ENCODE data around the gene TRIM25.

Gene TRIM25

GRCh38 chr17:56890906-56891674 lies 22.8 kb downstream of the TRIM25 start:
- Histone ChIP-seq H3K4me3 (ENCODE audit: low read length) (no peak overlapping the region), H3K18ac (ENCODE audit: low read length) (no peak overlapping the region), H3K36me3 (ENCODE audit: control insufficient read depth, insufficient read depth, low read length) (no peaks in the 10 kb centered on the region), H3K56ac (ENCODE audit: low read length) (no peak overlapping the region), H3K4me2 (ENCODE audit: low read length) (no peak overlapping the region), H2BK15ac (replicated peaks; ENCODE audit: low read depth) (no peak overlapping the region), H3K4me1 (ENCODE audit: control insufficient read depth, low read depth, low read length) (no peaks in the 10 kb centered on the region), H3K79me2 (ENCODE audit: control insufficient read depth, insufficient read depth, low read length) (no peaks in the 10 kb centered on the region), H2AK5ac (ENCODE audit: low read length) (no peak overlapping the region), H4K5ac (ENCODE audit: low read length) (no peak overlapping the region), H3K27me3 (ENCODE audit: insufficient read depth, low read length, poor library complexity) (no peaks in the 10 kb centered on the region), H3K9ac (ENCODE audit: low read length) (no peak overlapping the region), H4K8ac (ENCODE audit: low read depth, low read length) (no peak overlapping the region), H2BK120ac (ENCODE audit: low read depth, low read length) (no peak overlapping the region), H3K4ac (ENCODE audit: low read depth, low read length) (no peak overlapping the region), H3K23ac (ENCODE audit: low read length) (no peak overlapping the region), H3K27ac (ENCODE audit: low read depth, low read length) (no peak overlapping the region), H2BK5ac (ENCODE audit: low read length) (no peak overlapping the region), H3K79me1 (ENCODE audit: low read length) (no peaks in the 10 kb centered on the region)
- DNase-seq = no peak
- no CpG with 5 or more reads among the region's 7 CpGs for WGBS (ENCODE audit: extremely low coverage, insufficient coverage, low lambda C conversion rate)

GRCh38 chr17:56890390-56890789 lies 23.5 kb downstream of the TRIM25 start:
- no peak overlapping the region for H3K9ac ChIP-seq (ENCODE audit: low read length)
- H3K36me3 ChIP-seq (ENCODE audit: control insufficient read depth, insufficient read depth, low read length) = no peaks in the 10 kb centered on the region
- H3K27me3 ChIP-seq (ENCODE audit: insufficient read depth, low read length, poor library complexity) = no peaks in the 10 kb centered on the region
- no peaks in the 10 kb centered on the region for H3K4me1 ChIP-seq (ENCODE audit: control insufficient read depth, low read depth, low read length)
- no peak overlapping the region for H2BK120ac ChIP-seq (ENCODE audit: low read depth, low read length)
- no peak overlapping the region for H3K4ac ChIP-seq (ENCODE audit: low read depth, low read length)
- WGBS (ENCODE audit: extremely low coverage, insufficient coverage, low lambda C conversion rate) = no CpG with 5 or more reads among the region's 6 CpGs
- no peak overlapping the region for H3K4me3 ChIP-seq (ENCODE audit: low read length)
- H4K8ac ChIP-seq (ENCODE audit: low read depth, low read length) = no peak overlapping the region
- no peak overlapping the region for H2BK5ac ChIP-seq (ENCODE audit: low read length)
- no peak for DNase-seq
- no peak overlapping the region for H3K4me2 ChIP-seq (ENCODE audit: low read length)
- H2AK5ac ChIP-seq (ENCODE audit: low read length) = no peak overlapping the region
- no peaks in the 10 kb centered on the region for H3K79me1 ChIP-seq (ENCODE audit: low read length)
- no peak overlapping the region for H2BK15ac ChIP-seq (replicated peaks; ENCODE audit: low read depth)
- no peak overlapping the region for H3K18ac ChIP-seq (ENCODE audit: low read length)
- no peak overlapping the region for H3K27ac ChIP-seq (ENCODE audit: low read depth, low read length)
- no peak overlapping the region for H4K5ac ChIP-seq (ENCODE audit: low read length)
- no peak overlapping the region for H3K23ac ChIP-seq (ENCODE audit: low read length)
- no peak overlapping the region for H3K56ac ChIP-seq (ENCODE audit: low read length)
- no peaks in the 10 kb centered on the region for H3K79me2 ChIP-seq (ENCODE audit: control insufficient read depth, insufficient read depth, low read length)

- Histone ChIP-seq H3K23ac (ENCODE audit: low read length) (no peak overlapping the region), H3K79me1 (ENCODE audit: low read length) (no peaks in the 10 kb centered on the region), H3K4me2 (ENCODE audit: low read length) (no peak overlapping the region), H2BK15ac (replicated peaks; ENCODE audit: low read depth) (no peak overlapping the region), H3K56ac (ENCODE audit: low read length) (no peak overlapping the region), H3K9ac (ENCODE audit: low read length) (no peak overlapping the region), H4K5ac (ENCODE audit: low read length) (no peak overlapping the region), H2BK5ac (ENCODE audit: low read length) (no peak overlapping the region), H3K4me1 (ENCODE audit: control insufficient read depth, low read depth, low read length) (no peaks in the 10 kb centered on the region), H3K36me3 (ENCODE audit: control insufficient read depth, insufficient read depth, low read length) (no peaks in the 10 kb centered on the region), H3K27me3 (ENCODE audit: insufficient read depth, low read length, poor library complexity) (no peaks in the 10 kb centered on the region), H3K18ac (ENCODE audit: low read length) (no peak overlapping the region), H3K79me2 (ENCODE audit: control insufficient read depth, insufficient read depth, low read length) (no peaks in the 10 kb centered on the region), H2BK120ac (ENCODE audit: low read depth, low read length) (no peak overlapping the region), H3K4ac (ENCODE audit: low read depth, low read length) (no peak overlapping the region), H3K4me3 (ENCODE audit: low read length) (no peak overlapping the region), H4K8ac (ENCODE audit: low read depth, low read length) (no peak overlapping the region), H3K27ac (ENCODE audit: low read depth, low read length) (no peak overlapping the region), H2AK5ac (ENCODE audit: low read length) (no peak overlapping the region)
- no peak for DNase-seq
- WGBS (ENCODE audit: extremely low coverage, insufficient coverage, low lambda C conversion rate) = no CpG with 5 or more reads among the region's 9 CpGs
These were observed 26.0 kb downstream of the TRIM25 start for GRCh38 chr17:56887552-56888467.

DNA sequence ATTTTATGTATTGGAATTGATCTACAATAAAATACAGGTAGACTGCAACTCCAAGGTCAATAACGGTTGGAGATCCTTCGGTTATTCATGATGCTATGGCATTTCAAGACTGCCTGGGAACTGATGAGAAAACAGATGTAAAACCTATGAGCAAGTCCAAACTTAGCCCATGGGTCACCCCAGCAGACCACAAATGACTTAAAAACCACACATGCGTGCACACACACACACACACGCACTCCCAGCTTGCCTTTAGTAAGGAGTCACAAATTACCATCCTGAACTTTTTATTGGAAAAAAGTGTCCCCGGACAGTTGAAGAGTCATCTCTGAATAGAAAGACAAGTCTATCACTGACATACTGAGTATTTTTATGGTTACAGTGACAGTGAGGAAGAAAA lies 26.7 kb downstream of the TRIM25 start:
- no peak overlapping the region for H3K18ac ChIP-seq (ENCODE audit: low read length)
- no peak overlapping the region for H3K4me2 ChIP-seq (ENCODE audit: low read length)
- H3K27ac ChIP-seq (ENCODE audit: low read depth, low read length) = no peak overlapping the region
- H3K79me2 ChIP-seq (ENCODE audit: control insufficient read depth, insufficient read depth, low read length) = no peaks in the 10 kb centered on the region
- H2BK5ac ChIP-seq (ENCODE audit: low read length) = no peak overlapping the region
- H3K4me1 ChIP-seq (ENCODE audit: control insufficient read depth, low read depth, low read length) = no peaks in the 10 kb centered on the region
- H3K23ac ChIP-seq (ENCODE audit: low read length) = no peak overlapping the region
- no peak overlapping the region for H3K4ac ChIP-seq (ENCODE audit: low read depth, low read length)
- no peak overlapping the region for H4K5ac ChIP-seq (ENCODE audit: low read length)
- no peaks in the 10 kb centered on the region for H3K79me1 ChIP-seq (ENCODE audit: low read length)
- no peak overlapping the region for H3K4me3 ChIP-seq (ENCODE audit: low read length)
- no peaks in the 10 kb centered on the region for H3K36me3 ChIP-seq (ENCODE audit: control insufficient read depth, insufficient read depth, low read length)
- no peaks in the 10 kb centered on the region for H3K27me3 ChIP-seq (ENCODE audit: insufficient read depth, low read length, poor library complexity)
- H3K56ac ChIP-seq (ENCODE audit: low read length) = no peak overlapping the region
- no peak overlapping the region for H4K8ac ChIP-seq (ENCODE audit: low read depth, low read length)
- H2AK5ac ChIP-seq (ENCODE audit: low read length) = no peak overlapping the region
- no peak overlapping the region for H2BK15ac ChIP-seq (replicated peaks; ENCODE audit: low read depth)
- no peak for DNase-seq
- H3K9ac ChIP-seq (ENCODE audit: low read length) = no peak overlapping the region
- H2BK120ac ChIP-seq (ENCODE audit: low read depth, low read length) = no peak overlapping the region
- WGBS (ENCODE audit: extremely low coverage, insufficient coverage, low lambda C conversion rate) = no CpG with 5 or more reads among the region's 5 CpGs

GRCh38 chr17:56886288-56886731 lies 27.5 kb downstream of the TRIM25 start:
- no CpG with 5 or more reads among the region's 2 CpGs for WGBS (ENCODE audit: extremely low coverage, insufficient coverage, low lambda C conversion rate)
- no peaks in the 10 kb centered on the region for H3K79me2 ChIP-seq (ENCODE audit: control insufficient read depth, insufficient read depth, low read length)
- H2AK5ac ChIP-seq (ENCODE audit: low read length) = no peak overlapping the region
- no peak for DNase-seq
- no peak overlapping the region for H3K23ac ChIP-seq (ENCODE audit: low read length)
- H3K27me3 ChIP-seq (ENCODE audit: insufficient read depth, low read length, poor library complexity) = no peaks in the 10 kb centered on the region
- H3K27ac ChIP-seq (ENCODE audit: low read depth, low read length) = no peak overlapping the region
- no peak overlapping the region for H3K4ac ChIP-seq (ENCODE audit: low read depth, low read length)
- no peaks in the 10 kb centered on the region for H3K4me1 ChIP-seq (ENCODE audit: control insufficient read depth, low read depth, low read length)
- H3K4me2 ChIP-seq (ENCODE audit: low read length) = no peak overlapping the region
- H3K9ac ChIP-seq (ENCODE audit: low read length) = no peak overlapping the region
- H3K79me1 ChIP-seq (ENCODE audit: low read length) = no peaks in the 10 kb centered on the region
- H4K5ac ChIP-seq (ENCODE audit: low read length) = no peak overlapping the region
- H2BK5ac ChIP-seq (ENCODE audit: low read length) = no peak overlapping the region
- no peak overlapping the region for H2BK120ac ChIP-seq (ENCODE audit: low read depth, low read length)
- H3K56ac ChIP-seq (ENCODE audit: low read length) = no peak overlapping the region
- no peak overlapping the region for H3K4me3 ChIP-seq (ENCODE audit: low read length)
- no peak overlapping the region for H4K8ac ChIP-seq (ENCODE audit: low read depth, low read length)
- no peaks in the 10 kb centered on the region for H3K36me3 ChIP-seq (ENCODE audit: control insufficient read depth, insufficient read depth, low read length)
- H2BK15ac ChIP-seq (replicated peaks; ENCODE audit: low read depth) = no peak overlapping the region
- H3K18ac ChIP-seq (ENCODE audit: low read length) = no peak overlapping the region

Data from mesendoderm (in vitro differentiated cells).